GM12892 (cell line): ENCODE data around the gene FSTL3.

ENCODE experiments used
- DNase-seq: peaks from one replicate; pipeline ENCODE4 v3.0.0; 2011; ENCODE audit not compliant: insufficient read length
- FAIRE-seq: peaks from 2 replicates; lab custom pipeline; 2011; peaks lifted over from hg19 to GRCh38; lab: Jason Lieb, UNC
- POLR2A ChIP-seq: IDR thresholded peaks from 2 replicates; pipeline ENCODE4 v1.6.1; 2011; ENCODE audit warnings: low read depth, low read length, control low read depth
- POLR2AphosphoS5 ChIP-seq: IDR thresholded peaks from 2 replicates; pipeline ENCODE4 v1.6.1; 2011; ENCODE audit warnings: low read depth, low read length, control low read depth
- TAF1 ChIP-seq: IDR thresholded peaks from 2 replicates; pipeline ENCODE4 v1.6.1; 2011; ENCODE audit warnings: low read depth, mild to moderate bottlenecking, control low read depth, low read length, borderline replicate concordance

Gene FSTL3

GRCh38 chr19:646779-647565, 29.2 kb upstream of the FSTL3 start:
- DNase-seq (no peak), FAIRE-seq (no peak)
- TF ChIP-seq POLR2A, result 0 out of 2 replicates have a peak, but pooled peaks have one; percentile 39
- TF ChIP-seq POLR2AphosphoS5, result no peak

- TF ChIP-seq TAF1, result no peak
- TF ChIP-seq POLR2AphosphoS5, result no peak
- TF ChIP-seq POLR2A, result no peak
- DNase-seq (no peak), FAIRE-seq (no peak)
Observed at GRCh38 chr19:647566-648284, 28.5 kb upstream of the FSTL3 start.

- FAIRE-seq (no peak), DNase-seq (no peak)
- TF ChIP-seq POLR2AphosphoS5, result no peak
- no peak for TF ChIP-seq TAF1
- TF ChIP-seq POLR2A, result no peak
Observed at GRCh38 chr19:648305-648704, 27.9 kb upstream of the FSTL3 start.

- TF ChIP-seq POLR2AphosphoS5, result no peak
- no peak for TF ChIP-seq TAF1
- TF ChIP-seq POLR2A, result no peak
- FAIRE-seq, result no peak
- no peak for DNase-seq
Observed at GRCh38 chr19:648904-649801, 27.0 kb upstream of the FSTL3 start.

- no peak for FAIRE-seq
Observed at GRCh38 chr19:650121-650520, 26.1 kb upstream of the FSTL3 start.

GRCh38 chr19:651114-651818, 24.9 kb upstream of the FSTL3 start:
- no peak for TF ChIP-seq TAF1
- TF ChIP-seq POLR2A, result no peak
- no peak for TF ChIP-seq POLR2AphosphoS5
- no peak for FAIRE-seq
- no peak for DNase-seq

More at GRCh38 chr19:650121-650520, 26.1 kb upstream of the FSTL3 start:
- no peak for TF ChIP-seq POLR2AphosphoS5
- no peak for TF ChIP-seq POLR2A
- DNase-seq, result no peak

- no peak for DNase-seq
- TF ChIP-seq POLR2AphosphoS5, result no peak
- FAIRE-seq, result no peak
Observed at GRCh38 chr19:651991-652390, 24.2 kb upstream of the FSTL3 start.

GRCh38 chr19:652467-653389, 23.5 kb upstream of the FSTL3 start:
- FAIRE-seq, result no peak
- TF ChIP-seq TAF1, result no peak
- DNase-seq, result no peak

- FAIRE-seq (no peak), DNase-seq (no peak)
- TF ChIP-seq POLR2AphosphoS5 (no peak), TAF1 (no peak), POLR2A (no peak)
Observed at GRCh38 chr19:653425-653824, 22.8 kb upstream of the FSTL3 start.

GRCh38 chr19:655691-656090, 20.5 kb upstream of the FSTL3 start:
- FAIRE-seq, result no peak
- TF ChIP-seq POLR2AphosphoS5 (no peak), TAF1 (no peak), POLR2A (no peak)
- DNase-seq, result no peak
